HG03103 (cell line): ENCODE measurements around the gene PSMA8.
"Not testable (repeated sequence)": the region's sequence is repeated elsewhere in the genome, so short reads cannot be mapped to it uniquely, and the experiment has no call there.

Source experiments
- ATAC-seq: cut with Tn5 transposase; IDR thresholded peaks from one replicate; pipeline ENCODE4 v1.9.1; 2021; ENCODE audit warnings: low read depth; ENCODE audit not compliant: unreplicated experiment

PSMA8 gene

DNA sequence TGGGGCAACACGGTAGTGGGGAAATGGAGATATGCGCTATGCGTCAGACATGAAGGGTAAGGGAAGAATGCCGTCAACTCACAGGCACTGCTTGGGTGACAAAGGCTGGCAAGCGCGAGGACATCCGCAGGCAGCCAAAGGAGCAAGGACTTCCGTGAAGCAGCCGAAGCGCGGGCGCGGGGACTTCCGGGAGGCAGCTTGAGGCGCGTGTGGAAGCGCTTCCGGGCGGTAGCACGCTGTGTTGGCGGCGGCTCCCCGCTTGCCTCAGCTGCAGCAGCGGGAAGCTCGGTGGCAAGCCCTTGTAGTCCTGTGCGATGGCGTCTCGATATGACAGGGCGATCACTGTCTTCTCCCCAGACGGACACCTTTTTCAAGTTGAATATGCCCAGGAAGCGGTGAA lies at the start of gene PSMA8:
PSMA8 (plus strand) TSS at position 218 of the 400 bp plus-strand sequence; CDS start at position 315, 97 bp downstream.
- no peak for ATAC-seq

DNA sequence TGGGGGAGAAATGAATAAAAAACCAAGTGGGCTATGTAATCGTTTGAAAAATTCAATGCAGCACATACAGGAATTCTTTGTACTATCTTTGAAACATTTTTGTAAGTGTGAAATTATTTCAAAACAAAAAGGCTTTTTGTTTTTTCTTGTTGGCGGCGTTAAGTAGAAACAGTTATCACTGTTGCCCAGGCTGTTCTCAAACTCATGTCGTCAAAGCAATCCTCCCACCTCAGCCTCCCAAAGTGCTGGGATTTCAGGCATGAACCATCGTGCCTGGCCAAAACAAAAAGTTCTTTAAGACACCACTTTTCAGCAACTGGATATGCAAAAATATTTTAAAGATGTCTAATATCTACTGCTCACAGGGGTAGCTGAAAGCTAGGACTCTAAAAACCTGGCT lies 48.6 kb upstream of the PSMA8 start:
- no peak for ATAC-seq

DNA sequence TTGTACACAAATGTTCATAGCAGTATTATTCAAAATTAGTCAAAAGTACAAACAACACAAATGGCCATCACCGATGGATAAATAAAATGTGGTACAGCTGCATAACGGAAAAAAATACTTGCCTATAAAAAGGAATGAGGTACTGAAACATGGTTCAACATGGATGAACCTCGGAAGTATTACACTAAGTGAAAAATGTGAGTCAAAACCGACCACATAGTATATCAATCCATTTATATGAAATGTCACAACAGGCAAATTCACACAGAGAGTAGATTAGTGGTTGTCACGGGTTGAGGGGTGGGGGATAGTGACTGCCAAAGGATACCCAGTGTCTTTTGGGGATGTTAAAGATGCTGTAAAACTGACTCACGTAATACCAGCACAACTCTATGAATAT lies 46.7 kb upstream of the PSMA8 start:
- ATAC-seq, result no peak

DNA sequence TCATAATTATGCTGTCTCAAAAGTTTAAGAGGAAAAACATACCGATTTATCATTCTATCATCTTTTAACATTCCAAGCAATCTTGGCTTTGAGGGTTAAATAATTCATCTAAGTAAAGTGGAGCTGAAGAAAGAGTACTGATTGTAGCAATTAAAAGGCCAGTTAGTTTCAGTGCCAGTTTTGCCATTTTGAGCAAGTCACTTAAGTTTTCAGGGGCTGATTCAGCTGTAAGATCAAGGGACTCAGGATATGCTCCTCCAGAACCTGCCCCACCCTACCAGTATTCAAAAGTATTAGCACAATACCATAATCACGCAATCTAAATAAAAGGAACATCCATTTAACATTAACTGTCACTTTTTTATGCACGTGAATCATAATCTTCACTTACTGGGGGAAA lies 45.2 kb upstream of the PSMA8 start:
- ATAC-seq, result no peak

DNA sequence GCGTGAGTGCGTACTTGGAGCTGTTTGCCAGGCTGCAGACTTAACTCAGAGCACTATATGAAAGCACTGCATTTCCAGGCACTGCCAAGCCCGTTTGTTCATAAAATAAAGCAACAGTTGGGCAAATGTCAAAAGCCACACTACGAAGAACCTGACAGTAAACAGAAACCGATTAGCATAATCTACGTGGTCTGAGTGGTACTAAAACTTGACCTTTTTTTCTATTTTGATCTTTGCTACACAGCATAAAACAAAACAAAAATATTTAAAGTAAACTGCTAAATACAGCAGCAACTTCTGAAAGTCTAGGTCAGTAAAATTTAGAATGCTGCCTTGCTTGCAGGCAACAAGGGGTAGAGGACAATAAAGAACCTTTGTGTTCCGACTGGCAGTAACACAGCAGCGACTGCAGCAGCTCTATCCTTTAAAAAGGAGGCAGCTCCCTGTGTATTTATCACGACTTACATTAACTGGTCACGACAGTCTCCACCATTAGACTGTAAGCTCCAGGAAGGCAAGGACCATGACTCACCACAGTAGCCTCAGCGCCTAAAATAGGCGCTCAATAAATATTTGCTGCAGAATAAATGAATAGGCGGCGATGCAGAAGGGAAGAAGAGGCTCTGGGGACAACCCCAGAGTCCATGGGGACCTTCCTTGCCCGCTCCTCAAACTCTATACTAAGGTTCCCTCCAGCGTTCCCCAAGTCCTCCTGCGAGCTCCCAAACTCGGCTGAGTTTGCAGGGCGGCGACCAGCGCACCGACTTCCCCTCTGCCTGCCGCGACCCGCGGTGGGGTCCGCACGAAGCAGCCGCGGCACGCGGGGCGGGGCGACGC lies 44.2 kb upstream of the PSMA8 start:
- no peak for ATAC-seq

DNA sequence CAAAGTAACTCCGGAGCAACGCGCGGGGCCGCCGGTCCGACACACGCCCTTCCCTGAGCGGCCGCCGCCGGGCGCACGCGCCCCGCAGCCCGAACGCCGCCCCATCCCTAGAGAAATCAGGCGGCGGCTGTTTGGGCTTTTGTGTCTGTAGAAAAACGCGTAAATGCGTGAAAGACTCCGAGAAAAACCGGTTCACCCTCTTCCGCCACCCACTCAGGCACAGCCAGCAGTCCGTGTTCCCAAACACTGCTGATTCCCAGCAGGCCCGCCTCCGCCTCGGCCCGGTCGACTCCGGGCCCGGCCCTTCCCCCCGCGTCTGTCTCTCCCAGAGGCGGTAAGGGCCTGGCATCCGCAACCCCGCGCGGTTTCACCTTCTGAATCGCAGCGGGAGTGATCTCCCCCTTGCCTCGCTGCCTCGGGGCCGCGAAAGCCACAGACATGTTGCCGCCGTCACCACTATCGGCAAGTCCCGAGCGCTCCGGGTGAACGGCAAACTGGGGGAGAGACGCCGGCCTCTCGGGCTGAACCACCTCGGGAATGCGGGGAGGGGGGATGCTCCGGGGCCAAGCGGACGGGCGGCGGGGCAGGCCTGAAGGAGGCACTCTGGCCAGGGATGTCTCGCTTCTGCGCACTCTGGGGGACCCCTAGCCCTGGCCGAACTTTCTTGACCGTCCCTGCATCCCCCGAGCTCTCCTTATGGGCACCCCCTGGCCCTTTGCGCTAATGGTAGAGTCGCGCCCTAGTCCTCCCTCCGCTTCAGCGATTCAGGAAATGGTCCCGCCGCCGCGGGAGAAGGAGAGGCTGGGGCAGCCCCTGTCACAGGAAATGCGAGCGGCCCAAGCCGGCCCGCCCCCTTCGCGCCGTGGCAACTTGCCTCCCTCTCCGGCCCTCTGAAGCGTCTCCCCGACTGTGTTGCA lies 43.3 kb upstream of the PSMA8 start, which contains the start of gene SS18:
SS18 (minus strand) TSS at position 484 of the 917 bp plus-strand sequence; CDS start at position 440, 44 bp downstream.
- peak; percentile 72 for ATAC-seq

DNA sequence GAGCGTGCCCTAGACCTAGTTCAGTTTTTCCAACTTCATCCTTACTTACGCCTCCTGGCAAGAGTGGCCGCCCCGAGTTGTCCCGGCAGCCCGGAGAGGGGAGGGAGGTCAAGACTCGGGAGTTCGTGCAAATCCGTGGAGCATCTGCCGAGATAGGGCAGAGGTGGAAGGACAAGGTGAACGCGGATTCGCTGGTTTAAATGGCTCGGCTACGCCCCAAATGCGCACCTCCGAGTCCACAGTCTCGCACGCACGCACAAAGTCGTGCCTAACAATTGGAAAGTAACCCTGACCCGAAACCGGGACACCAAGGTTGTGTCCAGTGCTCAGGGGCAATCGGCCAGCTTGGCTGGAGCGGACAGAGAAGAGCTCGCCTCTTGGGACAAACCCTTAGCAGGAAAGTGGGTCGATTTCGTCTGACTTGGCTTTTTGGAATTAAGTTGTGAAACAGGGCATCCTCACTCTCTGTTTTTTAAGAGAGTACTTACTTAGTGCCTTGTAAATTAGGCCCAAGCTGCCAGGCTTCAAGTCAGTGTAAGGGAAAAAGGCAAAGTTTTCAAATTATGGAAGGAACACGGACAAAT lies 42.5 kb upstream of the PSMA8 start:
- ATAC-seq, result peak; percentile 33

DNA sequence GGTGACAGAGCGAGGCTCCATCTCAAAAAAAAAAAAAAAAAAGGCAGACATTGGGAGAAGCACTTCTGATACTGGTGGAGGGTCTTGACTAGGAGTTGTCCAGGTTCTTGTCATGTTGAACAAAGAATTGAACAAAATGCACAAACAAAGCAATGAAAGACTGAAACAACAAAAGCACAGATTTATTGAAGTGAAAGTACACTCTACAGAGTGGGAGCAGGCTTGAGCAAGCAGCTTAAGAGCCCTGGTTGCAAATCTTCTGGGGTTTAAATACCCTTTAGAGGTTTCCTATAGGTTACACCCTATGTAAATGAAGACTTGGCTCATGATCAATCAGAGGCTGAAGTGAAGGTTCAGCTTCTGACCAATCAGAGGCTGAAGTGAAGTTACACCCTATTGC lies 36.8 kb upstream of the PSMA8 start:
- no peak for ATAC-seq

DNA sequence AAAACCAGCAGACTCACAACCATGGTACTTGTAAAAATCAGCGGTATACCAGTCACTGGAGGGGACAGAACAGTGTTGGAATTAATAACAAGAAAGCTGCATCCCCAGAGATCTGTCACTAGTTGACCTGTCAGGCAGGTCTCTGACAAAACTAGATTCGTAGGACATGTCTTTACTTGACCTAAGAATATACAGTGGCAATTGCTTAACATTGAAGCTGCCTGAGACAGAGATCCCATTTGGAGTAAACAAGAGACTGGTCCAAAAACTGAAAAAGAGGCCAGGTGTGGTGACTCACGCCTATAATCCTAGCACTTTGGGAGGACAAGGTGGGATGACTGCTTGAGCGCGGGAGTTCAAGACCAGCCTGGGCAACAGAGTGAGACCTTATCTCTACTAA lies 36.1 kb upstream of the PSMA8 start:
- ATAC-seq, result no peak

DNA sequence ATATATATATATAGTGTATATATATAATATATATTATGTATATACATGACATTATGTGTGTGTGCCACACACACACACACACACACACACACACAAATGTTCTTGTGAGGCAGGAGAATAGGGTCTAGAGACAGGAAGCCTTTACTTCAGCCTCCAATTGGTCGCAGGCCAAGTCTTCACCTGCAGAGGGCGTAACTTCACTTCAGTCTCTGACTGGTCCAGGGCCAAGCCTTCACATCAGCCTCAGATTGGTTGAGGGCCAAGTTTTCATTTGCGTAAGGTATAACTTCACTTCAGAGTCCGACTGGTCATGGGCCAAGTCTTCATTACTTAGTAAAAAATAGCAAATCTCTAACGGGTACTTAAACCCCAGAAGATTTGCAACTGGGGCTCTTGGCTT lies 30.1 kb upstream of the PSMA8 start:
- no peak for ATAC-seq

DNA sequence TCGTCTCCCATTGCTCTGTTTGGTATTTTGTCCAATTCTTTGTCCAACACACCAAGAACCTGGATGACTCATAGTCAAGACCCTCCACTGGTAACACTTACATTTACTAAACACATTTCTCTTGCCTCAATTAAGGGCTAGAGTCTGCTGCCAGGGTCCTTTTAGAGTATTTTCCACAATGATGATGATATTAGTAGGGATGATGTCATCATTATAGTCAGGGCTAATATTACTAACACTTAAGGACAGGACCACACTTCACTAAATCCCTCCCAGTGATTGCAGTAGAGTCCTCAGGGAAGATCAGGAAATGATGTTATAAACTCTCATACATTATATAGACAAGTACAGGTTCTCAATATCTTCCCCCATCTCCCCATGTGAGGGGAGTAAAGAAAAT lies 29.6 kb upstream of the PSMA8 start:
- ATAC-seq, result no peak

DNA sequence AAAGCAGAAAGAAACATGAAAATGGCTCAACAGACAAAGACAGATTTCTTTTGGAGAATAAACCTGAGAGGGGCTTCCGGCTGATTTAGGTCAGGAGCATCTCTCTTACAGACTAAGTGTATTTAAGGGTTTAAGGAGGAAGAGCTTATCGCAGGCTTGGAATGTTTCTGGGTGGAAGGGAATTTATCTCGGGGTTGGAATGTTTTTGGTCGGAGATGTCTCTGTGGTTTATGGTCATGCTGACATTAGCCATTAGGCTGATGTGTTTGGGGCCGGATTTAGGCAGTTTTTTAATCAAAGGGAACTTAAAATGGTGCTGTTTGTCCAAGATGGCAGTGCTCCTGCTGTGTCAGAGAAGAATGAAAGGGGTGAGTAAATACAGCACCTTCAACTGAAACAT lies 14.4 kb upstream of the PSMA8 start:
- ATAC-seq, result no peak

DNA sequence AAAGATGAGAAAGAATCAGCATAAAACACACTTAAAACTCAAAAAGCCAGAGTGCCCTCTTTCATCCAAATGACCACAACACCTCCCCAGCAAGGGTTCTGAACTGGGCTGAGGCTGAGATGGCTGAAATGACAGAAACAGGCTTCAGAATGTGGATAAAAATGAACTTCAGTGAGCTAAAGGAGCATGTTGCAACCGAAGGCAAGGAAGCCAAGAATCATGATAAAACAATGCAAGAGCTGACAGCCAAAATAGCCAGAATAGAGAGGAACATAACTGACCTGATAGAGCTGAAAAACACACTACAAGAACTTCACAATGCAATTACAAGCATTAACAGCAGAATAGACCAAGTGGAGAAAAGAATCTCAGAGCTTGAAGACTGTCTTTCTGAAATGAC lies 12.2 kb upstream of the PSMA8 start:
- ATAC-seq, result no peak

DNA sequence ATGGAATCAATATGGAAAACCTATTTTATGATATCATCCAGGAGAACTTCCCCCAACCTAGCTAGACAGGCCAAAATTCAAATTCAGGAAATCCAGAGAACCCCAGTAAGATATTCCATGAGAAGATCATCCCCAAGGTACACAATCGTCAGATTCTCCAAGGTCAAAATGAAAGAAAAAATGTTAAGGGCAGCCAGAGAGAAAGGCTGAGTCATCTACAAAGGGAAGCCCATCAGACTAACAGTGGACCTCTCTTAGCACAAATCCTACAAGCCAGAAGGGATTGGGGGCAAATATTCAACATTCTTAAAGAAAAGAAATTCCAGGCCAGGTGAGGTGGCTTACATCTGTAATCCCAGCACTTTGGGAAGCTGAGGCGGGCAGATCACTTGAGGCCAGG lies 11.7 kb upstream of the PSMA8 start:
- ATAC-seq, result not testable (repeated sequence)

DNA sequence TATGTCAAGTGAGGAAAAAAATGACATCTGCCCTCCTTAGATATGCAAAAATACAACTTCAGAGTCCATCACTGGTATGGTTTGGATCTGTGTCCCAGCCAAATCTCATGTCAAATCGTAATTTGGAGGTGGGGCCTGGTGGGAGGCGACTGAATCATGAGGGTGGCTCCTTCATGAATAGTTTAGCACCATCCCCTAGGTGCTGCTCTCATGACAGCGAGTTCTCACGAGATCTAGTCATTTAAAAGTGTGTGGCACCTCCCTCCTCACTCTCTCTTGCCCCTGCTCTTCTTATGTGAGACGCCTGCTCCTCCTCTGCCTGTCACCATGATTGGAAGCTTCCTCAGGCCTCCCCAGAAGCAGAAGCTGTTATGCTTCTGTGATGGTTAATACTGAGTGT lies 5.9 kb upstream of the PSMA8 start:
- no peak for ATAC-seq

DNA sequence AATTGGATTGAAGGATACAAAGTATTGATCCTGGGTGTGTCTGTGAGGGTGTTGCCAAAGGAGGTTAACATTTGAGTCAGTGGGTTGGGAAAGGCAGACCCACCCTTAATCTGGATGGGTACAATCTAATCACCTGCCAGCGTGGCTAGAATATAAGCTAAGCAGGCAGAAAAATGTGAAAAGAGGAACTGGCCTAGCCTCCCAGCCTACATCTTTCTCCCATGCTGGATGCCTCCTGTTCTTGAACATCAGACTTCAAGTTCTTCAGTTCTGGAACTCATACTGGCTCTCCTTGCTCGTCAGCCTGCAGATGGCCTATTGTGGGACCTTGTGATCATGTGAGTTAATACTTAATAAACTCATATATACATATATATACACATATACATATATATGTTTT lies 5.5 kb upstream of the PSMA8 start:
- not testable (repeated sequence) for ATAC-seq

DNA sequence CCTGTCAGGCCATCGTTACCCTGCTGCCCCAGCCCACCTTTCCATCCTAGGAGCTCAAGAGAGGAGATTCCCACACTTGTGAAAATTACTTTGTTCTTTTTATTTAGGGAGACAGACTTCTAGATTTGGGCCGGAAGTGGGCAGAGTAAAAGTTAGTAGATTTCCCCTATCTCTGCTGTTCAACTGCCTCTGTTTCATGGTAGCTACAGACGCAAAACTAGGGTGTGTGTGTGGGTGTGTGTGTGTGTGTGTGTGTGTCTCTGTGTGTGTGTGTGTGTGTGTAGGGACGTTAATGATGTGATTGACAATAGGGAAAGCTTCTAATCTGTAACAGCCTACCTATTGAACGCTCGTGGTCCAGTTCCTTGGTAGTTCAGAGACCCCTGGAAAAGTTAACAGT lies 438 bp downstream of the PSMA8 start:
- ATAC-seq, result no peak

DNA sequence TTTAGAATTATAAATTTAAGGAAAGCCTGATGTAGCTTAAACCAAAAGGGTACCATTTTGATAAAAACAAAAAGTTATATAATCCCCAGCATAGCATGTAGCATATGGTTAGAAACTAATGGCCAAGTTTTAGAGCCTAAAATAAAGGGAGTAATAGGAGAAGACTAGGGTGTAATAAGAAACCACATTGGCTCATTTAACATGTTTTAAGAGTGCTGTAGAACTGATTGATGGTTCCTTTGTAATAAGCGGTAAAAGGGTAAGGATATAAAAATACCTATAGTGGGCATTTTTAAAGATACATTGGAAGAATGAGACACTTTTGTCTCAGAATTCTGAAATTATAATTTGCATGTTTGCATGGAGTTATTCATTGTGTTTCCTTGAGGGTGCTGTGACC lies 1.9 kb downstream of the PSMA8 start:
- ATAC-seq, result no peak

DNA sequence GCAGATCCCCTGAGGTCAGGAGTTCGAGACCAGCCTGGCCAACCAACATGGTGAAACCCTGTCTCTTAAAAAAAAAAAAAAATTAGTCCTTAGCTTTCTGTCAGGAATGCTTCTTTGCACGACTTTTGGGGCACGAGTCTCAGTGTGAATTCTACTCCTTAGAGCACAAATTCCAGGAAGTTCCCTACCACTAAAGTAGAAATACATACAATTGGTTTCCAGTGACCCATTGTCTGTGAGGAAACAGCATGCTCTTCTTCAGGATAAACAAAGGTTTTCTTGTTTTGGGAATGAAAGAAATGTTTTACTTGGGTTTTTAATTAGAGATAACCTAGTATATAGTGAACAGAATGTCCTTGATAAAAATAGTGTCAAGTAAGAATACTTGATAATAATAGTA lies 23.7 kb downstream of the PSMA8 start:
- ATAC-seq, result no peak

DNA sequence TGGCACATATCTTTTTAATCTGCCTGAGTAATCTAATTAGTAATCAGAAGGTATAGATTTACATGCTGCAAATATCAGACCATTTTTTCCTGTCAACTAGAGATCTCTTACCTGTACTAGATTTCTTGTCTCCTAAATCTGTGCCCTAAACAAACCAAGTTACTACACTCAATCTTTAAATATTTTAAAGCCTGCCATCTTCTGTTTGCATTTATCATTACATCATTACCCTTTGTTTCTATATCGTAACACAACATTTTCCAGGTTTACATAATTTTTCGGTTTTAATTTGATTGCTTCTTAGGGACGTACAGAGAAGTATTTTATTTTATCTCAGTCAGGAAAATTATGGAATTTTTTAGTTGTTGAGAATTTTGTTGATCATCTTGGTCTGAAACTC lies 25.7 kb downstream of the PSMA8 start:
- no peak for ATAC-seq

DNA sequence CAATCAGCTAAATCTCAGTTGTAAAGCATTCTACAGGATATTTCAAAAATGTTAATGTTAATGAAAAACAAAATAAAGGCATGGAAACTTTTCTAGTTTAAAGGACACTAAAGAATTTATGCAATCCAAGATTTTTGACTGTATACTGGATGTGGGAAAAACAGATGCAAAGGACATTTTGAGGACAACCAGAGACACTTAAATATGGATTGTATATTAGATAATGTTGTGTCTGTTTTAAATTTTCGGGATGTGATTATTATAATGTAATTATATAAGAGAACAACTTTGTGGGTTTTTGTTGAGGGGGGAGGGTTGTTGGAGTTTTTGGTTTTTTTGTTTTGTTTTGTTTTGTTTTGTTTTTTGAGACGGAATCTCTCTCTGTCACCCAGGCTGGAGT lies 30.9 kb downstream of the PSMA8 start:
- no peak for ATAC-seq
